Neural cell (in vitro differentiated cells): Measurements from ENCODE around the gene RYR3. TPM values are rescaled to one million over a fixed set of nuclear protein-coding genes. Genes with fewer than 3 reads are reported as not detected.

Source experiments
- H2AFZ ChIP-seq: fragments of 200-600, 300-800 bp; sonication (generic), shearing (Covaris generic); 2 replicates; pipeline ENCODE4 v1.6.0; 2014; ENCODE audit warnings: low read depth, mild to moderate bottlenecking, antibody characterized with exemption, low read length, moderate library complexity
- H3F3A ChIP-seq: fragments of 200-600 bp; shearing (Covaris generic); 2 replicates; pipeline ENCODE4 v1.6.1; 2016; ENCODE audit warnings: mild to moderate bottlenecking, moderate library complexity, mixed read lengths, antibody characterized with exemption, low read length; ENCODE audit not compliant: insufficient read depth, poor library complexity, severe bottlenecking
- H3K27ac ChIP-seq: fragments of 200-600, 300-800 bp; sonication (generic), shearing (Covaris generic); 2 replicates; pipeline ENCODE4 v1.5.1; 2014; ENCODE audit warnings: mild to moderate bottlenecking, low read length, moderate library complexity
- H3K27me3 ChIP-seq: fragments of 300-800, 200-600 bp; sonication (generic), shearing (Covaris generic); 2 replicates; pipeline ENCODE4 v1.6.0; 2014; ENCODE audit warnings: mild to moderate bottlenecking, low read depth, low read length, moderate library complexity; ENCODE audit not compliant: insufficient read depth
- H3K36me3 ChIP-seq: fragments of 300-800, 200-600 bp; sonication (generic), shearing (Covaris generic); 2 replicates; pipeline ENCODE4 v1.5.1; 2014; ENCODE audit warnings: mild to moderate bottlenecking, antibody characterized with exemption, low read length, moderate library complexity; ENCODE audit not compliant: insufficient read depth
- H3K4me2 ChIP-seq: fragments of 300-800, 200-600 bp; sonication (generic), shearing (Covaris generic); 2 replicates; pipeline ENCODE4 v1.6.0; 2014; ENCODE audit warnings: mild to moderate bottlenecking, low read length
- H3K4me3 ChIP-seq: fragments of 300-800, 200-600 bp; sonication (generic), shearing (Covaris generic); 2 replicates; pipeline ENCODE4 v1.5.1; 2014; ENCODE audit warnings: mild to moderate bottlenecking, low read length, moderate library complexity
- H3K79me2 ChIP-seq: fragments of 200-600 bp; shearing (Covaris generic); replicated peaks from 2 replicates; pipeline ENCODE4 v1.6.0; 2014; ENCODE audit warnings: mild to moderate bottlenecking, low read length, moderate library complexity; ENCODE audit not compliant: insufficient read depth
- H3K9ac ChIP-seq: fragments of 300-800, 200-600 bp; sonication (generic), shearing (Covaris generic); 2 replicates; pipeline ENCODE4 v1.6.1; 2016; ENCODE audit warnings: mild to moderate bottlenecking, low read length, mixed read lengths
- H3K9me2 ChIP-seq: fragments of 200-600 bp; shearing (Covaris generic); 2 replicates; pipeline ENCODE4 v1.6.1; 2016; ENCODE audit warnings: mild to moderate bottlenecking, low read length, mixed read lengths; ENCODE audit not compliant: insufficient read depth
- H3K9me3 ChIP-seq: fragments of 200-600, 300-800 bp; sonication (generic), shearing (Covaris generic); 2 replicates; pipeline ENCODE4 v1.6.1; 2016; ENCODE audit warnings: mild to moderate bottlenecking, mixed run types, low read length, moderate library complexity, mixed read lengths
- H4K20me1 ChIP-seq: fragments of 200-600 bp; shearing (Covaris generic); 2 replicates; pipeline ENCODE4 v1.6.1; 2016; ENCODE audit warnings: mild to moderate bottlenecking, mixed run types; ENCODE audit not compliant: insufficient read depth
- CTCF ChIP-seq: fragments of 450-650 bp; IDR thresholded peaks from 2 replicates; pipeline ENCODE4 v1.5.1; 2014; ENCODE audit warnings: antibody characterized with exemption, mild to moderate bottlenecking, moderate library complexity; ENCODE audit not compliant: poor library complexity, severe bottlenecking
- EP300 ChIP-seq: fragments of 450-650 bp; conservative IDR thresholded peaks from 2 replicates; pipeline ENCODE4 v1.6.1; 2014; ENCODE audit warnings: antibody characterized with exemption, mild to moderate bottlenecking, moderate library complexity; ENCODE audit not compliant: poor library complexity, severe bottlenecking
- MXI1 ChIP-seq: fragments of 450-650 bp; conservative IDR thresholded peaks from 2 replicates; pipeline ENCODE4 v1.6.1; 2014; ENCODE audit warnings: antibody characterized with exemption, mild to moderate bottlenecking; ENCODE audit not compliant: poor library complexity, severe bottlenecking
- POLR2AphosphoS5 ChIP-seq: IDR thresholded peaks from 2 replicates; pipeline ENCODE4 v1.6.1; 2012
- RAD21 ChIP-seq: fragments of 450-650 bp; conservative IDR thresholded peaks from 2 replicates; pipeline ENCODE4 v1.6.1; 2014; ENCODE audit warnings: antibody characterized with exemption, mild to moderate bottlenecking, moderate library complexity
- REST ChIP-seq: IDR thresholded peaks from 2 replicates; pipeline ENCODE4 v1.6.1; 2012; ENCODE audit warnings: borderline replicate concordance
- TAF1 ChIP-seq: IDR thresholded peaks from 2 replicates; pipeline ENCODE4 v1.6.1; 2012; ENCODE audit warnings: low read depth
- polyA plus RNA-seq: library from polyadenylated mRNA; depleted of rRNA; stranded (reverse); fragments of >200 nt; gene quantifications from 2 replicates; pipeline ENCODE4 v1.2.3, GENCODE V29; 2014

Gene RYR3
- polyA plus RNA-seq, 1 donor from 2014 or later: 12.6 TPM

GRCh38 chr15:33675246-33675645, 364.5 kb downstream of the RYR3 start:
- H2AFZ ChIP-seq: no peak overlapping the region
- H3K79me2 ChIP-seq: no peaks in the 10 kb centered on the region
- no peak overlapping the region for H3K27ac ChIP-seq
- H3K27me3 ChIP-seq: no peaks in the 10 kb centered on the region
- no peaks in the 10 kb centered on the region for H3K36me3 ChIP-seq
- H3K4me3 ChIP-seq: no peak overlapping the region
- H3K9me3 ChIP-seq: no peaks in the 10 kb centered on the region
- TF ChIP-seq CTCF (no peak), MXI1 (no peak), TAF1 (no peak), REST (no peak)
- H4K20me1 ChIP-seq: no peaks in the 10 kb centered on the region
- no peak overlapping the region for H3K4me2 ChIP-seq
- H3K9ac ChIP-seq: no peak overlapping the region
- H3K9me2 ChIP-seq: no peaks in the 10 kb centered on the region
- H3F3A ChIP-seq: no peaks in the 10 kb centered on the region

GRCh38 chr15:33677238-33677830, 366.6 kb downstream of the RYR3 start:
- H3K36me3 ChIP-seq: no peaks in the 10 kb centered on the region
- no peak overlapping the region for H3K9ac ChIP-seq
- no peaks in the 10 kb centered on the region for H3K79me2 ChIP-seq
- no peak overlapping the region for H3K4me3 ChIP-seq
- no peak overlapping the region for H3K27ac ChIP-seq
- H2AFZ ChIP-seq: no peak overlapping the region
- H3K9me3 ChIP-seq: no peaks in the 10 kb centered on the region
- no peaks in the 10 kb centered on the region for H3K27me3 ChIP-seq
- H4K20me1 ChIP-seq: no peaks in the 10 kb centered on the region
- no peak overlapping the region for H3K4me2 ChIP-seq
- H3F3A ChIP-seq: no peaks in the 10 kb centered on the region
- H3K9me2 ChIP-seq: no peaks in the 10 kb centered on the region
- TF ChIP-seq TAF1 (no peak), EP300 (no peak), POLR2AphosphoS5 (no peak), MXI1 (no peak), REST (no peak), RAD21 (no peak)
